Adrenal gland (tissue), 12 donors: ENCODE data around the gene PCDHGC5. TPM values are rescaled to one million over a fixed set of nuclear protein-coding genes. Genes with fewer than 3 reads are reported as not detected.

Source experiments
- DNase-seq, 7 donors: peaks; one replicate each; pipeline ENCODE4 v3.0.0-alpha.2; 2019 to 2020
- H3K27ac ChIP-seq, 5 donors: fragments of 200-600 bp; sonication (generic) in 4 of 5; 1 replicate in 3 of 5; 2 replicates in 2 of 5; pipeline versions ENCODE4 v1.5.1 to v1.8.0; 2016 to 2020; ENCODE audit warnings: mild to moderate bottlenecking in 1 of 5
- H3K27me3 ChIP-seq: fragments of 200-600 bp; 2 replicates; pipeline ENCODE4 v1.8.0; 2021
- H3K36me3 ChIP-seq, 2 donors: fragments of 200-600 bp; replicated peaks in 1 of 2; 1 replicate in 1 of 2; 2 replicates in 1 of 2; pipeline versions ENCODE4 v1.5.1 to v1.8.0; 2018 to 2022
- H3K4me1 ChIP-seq, 2 donors: fragments of 200-600 bp; replicated peaks in 1 of 2; 1 replicate in 1 of 2; 2 replicates in 1 of 2; pipeline versions ENCODE4 v1.5.1 to v1.8.0; 2018 to 2021
- H3K4me3 ChIP-seq, 4 donors: fragments of 200-600 bp; sonication (generic) in 3 of 4; one replicate each; pipeline ENCODE4 v1.5.1; 2016 to 2018
- H3K9me3 ChIP-seq, 3 donors: fragments of 200-600 bp; sonication (generic) in 1 of 3; replicated peaks in 1 of 3; 1 replicate in 2 of 3; 2 replicates in 1 of 3; pipeline versions ENCODE4 v1.5.1 to v1.8.0; 2016 to 2021
- CTCF ChIP-seq, 6 experiments: fragments of 450-650 bp in 4 of 6; fragments of 200-600 bp in 2 of 6; sonication (generic) in 1 of 6; IDR thresholded peaks; 1 replicate in 5 of 6; 2 replicates in 1 of 6; pipeline versions ENCODE4 v1.5.1 to v1.8.0; 2016 to 2021; ENCODE audit warnings: antibody characterized with exemption in 6 of 6, mild to moderate bottlenecking in 2 of 6, moderate library complexity in 1 of 6
- POLR2A ChIP-seq, 2 donors: fragments of 450-650 bp; IDR thresholded peaks; one replicate each; pipeline ENCODE4 v1.6.1; 2017; ENCODE audit warnings: antibody characterized with exemption in 2 of 2, mild to moderate bottlenecking in 2 of 2, moderate library complexity in 1 of 2
- WGBS, 4 donors: extraction: QIAGEN DNeasy Blood & Tissue Kit in 2 of 4; methylation state at CpG; one replicate each; pipeline versions ENCODE4 v1.1.5 to v1.1.7; 2013 to 2017; 5-methylcytosine and 5-hydroxymethylcytosine counted together
- intact Hi-C, 2 donors: fragments of 100-400 bp; cut with DNase I; formaldehyde crosslinking; loops; one replicate each; pipeline versions ENCODE4 v1.14.1 to v1.15.0; 2022 to 2023
- polyA plus RNA-seq, 3 donors: library from polyadenylated mRNA; stranded (reverse); fragments of 200-250 nt in 2 of 3; fragments of 350-450 nt in 1 of 3; fragmentation: Illumina TruSeq in 1 of 3; extraction: RNeasy Lipid Tissue Mini Kit (QIAGEN cat#74804) in 1 of 3; gene quantifications; one replicate each; pipeline ENCODE4 v1.2.3, GENCODE V29; 2013 to 2014
- total RNA-seq, 9 donors: library from RNA; depleted of rRNA in 4 of 9; stranded (reverse); fragments of >200 nt in 4 of 9; fragments of 120-200 nt in 1 of 9; fragmentation: NEBNext Ultra II Directional in 1 of 9; extraction: Animal tissue kit (Norgen Biotek cat#: 25700) in 1 of 9; gene quantifications; one replicate each; pipeline versions ENCODE4 v1.1.0 to v1.2.4, GENCODE V29; 2013 to 2023
- donor health status: healthy with polysubstance abuse.
- donor health status: Bipolar disorder and iron deficiency.
- donor health status: DM: yes; HTN: yes; CAD: no.
- donor health status: DM: no; HTN: no; CAD: no.
- donor health status: DM: no; HTN: no; CAD: no.
- donor health status: DM: yes; HTN: yes; CAD: no.

PCDHGC5 gene
- total and polyA plus RNA-seq, 12 donors: 0.10 to 5.2 (median 2.1) TPM

DNA sequence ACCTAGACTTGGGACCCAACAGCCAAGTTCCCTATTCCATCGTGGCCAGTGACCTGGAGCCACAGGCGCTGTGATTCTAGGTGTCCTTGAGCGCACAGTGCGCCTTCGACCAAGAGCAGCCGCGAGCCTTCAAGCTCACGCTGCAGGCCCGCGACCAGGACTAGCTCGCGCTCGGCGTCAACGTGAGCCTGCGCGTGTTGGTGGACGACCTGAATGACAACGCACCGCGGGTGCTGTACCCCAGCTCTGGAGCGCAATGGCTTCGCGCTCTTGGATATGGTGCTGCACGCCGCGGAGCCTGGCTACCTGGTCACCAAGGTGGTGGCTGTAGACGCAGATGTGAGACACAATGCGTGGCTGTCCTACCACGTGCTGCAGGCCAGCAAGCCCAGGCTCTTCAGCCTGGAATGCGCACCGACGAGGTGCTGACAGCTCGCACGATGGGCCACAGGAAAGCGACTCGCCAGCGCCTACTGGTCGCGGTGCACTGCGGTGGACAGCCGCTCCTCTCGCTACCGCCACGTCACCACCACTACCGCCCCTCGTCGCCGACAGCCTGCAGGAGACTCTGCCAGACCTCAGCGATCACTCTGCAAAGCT, 47.2 kb upstream of the PCDHGC5 start:
- WGBS, 4 donors: 45 to 63% (median 55%) methylated on average over 26 to 50 of the region's 50 CpGs
- TF ChIP-seq POLR2A (IDR thresholded peaks at IDR 0.05): no peak
- H3K27ac ChIP-seq: no peak overlapping the region
- H3K36me3 ChIP-seq: no peaks in the 10 kb centered on the region
- no peaks in the 10 kb centered on the region for H3K27me3 ChIP-seq
- peaks cover 0 to 14% of the 10 kb centered on the region in 2 donors for H3K4me1 ChIP-seq
- H3K4me3 ChIP-seq: no peak overlapping the region
- H3K9me3 ChIP-seq: no peaks in the 10 kb centered on the region
- intact Hi-C loops: no loop called here
- DNase-seq: no peak

DNA sequence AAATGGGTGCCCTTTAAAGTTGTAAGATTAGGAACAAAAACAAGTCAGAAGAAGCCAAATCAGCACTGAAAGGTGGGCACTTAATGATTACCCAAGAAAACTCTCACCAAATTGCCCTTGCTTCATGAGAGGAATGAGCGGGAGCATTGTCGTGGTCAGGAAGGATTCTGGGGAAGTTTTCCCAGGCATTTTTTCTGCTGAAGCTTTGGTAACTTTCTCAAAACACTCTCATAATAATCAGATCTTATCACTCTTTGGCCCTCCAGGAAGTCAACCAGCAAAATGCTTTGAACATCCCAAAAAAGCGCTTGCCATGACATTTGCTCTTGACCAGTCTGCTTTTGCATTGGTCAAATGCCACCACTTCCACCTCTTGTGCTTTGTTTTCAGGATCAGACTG, 23.5 kb upstream of the PCDHGC5 start:
- TF ChIP-seq POLR2A (IDR thresholded peaks at IDR 0.05): no peak
- no peak for TF ChIP-seq CTCF (IDR thresholded peaks at IDR 0.05)
- Histone ChIP-seq H3K9me3 (no peaks in the 10 kb centered on the region), H3K27ac (no peak overlapping the region), H3K27me3 (no peaks in the 10 kb centered on the region), H3K4me3 (no peak overlapping the region), H3K36me3 (no peaks in the 10 kb centered on the region), H3K4me1 (no peaks in the 10 kb centered on the region)
- 93 to 99% (median 97%) methylated on average over 3 of the region's 3 CpGs for WGBS, 4 donors
- intact Hi-C loops: no loop called here
- no peak for DNase-seq

- peak within 1 kb of the TSS; percentile 71 to 94 (median 82) for H3K27ac ChIP-seq
- intact Hi-C loops: loop anchor here (5.0 kb wide), 1 partner anchor 42 kb away; no protein-coding TSS in a partner anchor
- H3K9me3 ChIP-seq: no peaks in the 10 kb centered on the region
- DNase-seq: peak; percentile 90 to 98 (median 95)
- peak within 1 kb of the TSS; percentile 45 to 88 (median 64) for H3K4me3 ChIP-seq
- TF ChIP-seq POLR2A (IDR thresholded peaks at IDR 0.05) (peak; percentile 28 to 89), CTCF (IDR thresholded peaks at IDR 0.05) (peak in 5 of 6 experiments; percentile 26 to 46 (median 38))
- peaks cover 5 to 42% of the 10 kb centered on the region in 2 donors for H3K4me1 ChIP-seq
- WGBS, 4 donors: 0 to 1% (median 1%) methylated on average over 3 to 28 of the region's 28 CpGs
- no peaks in the 10 kb centered on the region for H3K36me3 ChIP-seq
- H3K27me3 ChIP-seq: no peaks in the 10 kb centered on the region
These were observed 13.2 kb upstream of the PCDHGC5 start, which contains the start of gene PCDHGC3 for GRCh38 chr5:141475625-141476131. Gene PCDHGC3, plus strand, starts transcription at chr5:141475966. Its CDS starts 151 bp downstream, at chr5:141476117.

- Histone ChIP-seq H3K4me3 (peak overlapping the region; percentile 45 to 88 (median 64)), H3K36me3 (no peaks in the 10 kb centered on the region), H3K27me3 (no peaks in the 10 kb centered on the region), H3K9me3 (no peaks in the 10 kb centered on the region), H3K27ac (peak overlapping the region; percentile 71 to 94 (median 82)), H3K4me1 (peaks cover 5 to 42% of the 10 kb centered on the region in 2 donors)
- TF ChIP-seq CTCF (IDR thresholded peaks at IDR 0.05) (no peak), POLR2A (IDR thresholded peaks at IDR 0.05) (peak in 1 of 2 donors; percentile 4)
- intact Hi-C loops: loop anchor here (5.0 kb wide), 1 partner anchor 41 kb away; no protein-coding TSS in a partner anchor
- peak; percentile 52 to 82 (median 68) for DNase-seq
- WGBS, 4 donors: 1 to 3% (median 2%) methylated on average over 15 to 58 of the region's 58 CpGs
These were observed 12.6 kb upstream of the PCDHGC5 start for GRCh38 chr5:141476132-141476911.
